ENCODE measurements around the gene LOC101059915.

Gene LOC101059915

GRCh38 chrX:71617742-71618141 lies 49.6 kb upstream of the LOC101059915 start:
- FAIRE-seq (no peak), ATAC-seq (peak; percentile 15), DNase-seq (ENCODE audit: low spot score) (no peak)
- ChIA-PET CTCF (ENCODE audit: low intra/inter-chr PET ratio, low total read pairs) (interaction anchor here (0.8 to 0.9 kb wide), 2 partner anchors 33 to 35 kb away, joined by 3 to 6 read pairs; no protein-coding TSS in a partner anchor), POLR2A (interaction anchor here (0.8 kb wide), 1 partner anchor 11 kb away, joined by 4 read pairs; no protein-coding TSS in a partner anchor)
- Histone ChIP-seq H3K79me2 (ENCODE audit: insufficient read depth, low read length) (no peaks in the 10 kb centered on the region), H3K9ac (ENCODE audit: insufficient read depth, low read depth, low read length) (peak overlapping the region; percentile 36; the same call in 1 of the 2 replicates), H2AFZ (ENCODE audit: low read length) (no peak overlapping the region), H3K27me3 (ENCODE audit: control insufficient read depth in 1 of 2, insufficient read depth in 2 of 2, low read length in 2 of 2) (no peaks in the 10 kb centered on the region), H3K4me1 (ENCODE audit: insufficient read depth, low read length) (peaks cover 15% of the 10 kb centered on the region), H3K27ac (ENCODE audit: extremely low read length, insufficient read depth, low read length) (no peak overlapping the region), H3K9me3 (ENCODE audit: low read length) (no peaks in the 10 kb centered on the region), H3K36me3 (replicated peaks in 1 of 2; ENCODE audit: control insufficient read depth in 1 of 2, insufficient read depth in 2 of 2, low read length in 2 of 2) (no peaks in the 10 kb centered on the region), H4K20me1 (ENCODE audit: insufficient read depth, low read length) (no peaks in the 10 kb centered on the region), H3K4me2 (ENCODE audit: low read depth, low read length) (peak overlapping the region; percentile 88), H3K4me3 (replicated peaks in 1 of 3; ENCODE audit: insufficient read depth in 1 of 3, low read depth in 2 of 3, low read length in 3 of 3) (peak overlapping the region; percentile 38 to 66 (median 45); a peak in 5 of 6 replicates)
- no TSS peak for BruUV-seq (replicated peaks)
- TF ChIP-seq ZNF782 (CRISPR knock-in tag; IDR thresholded peaks at IDR 0.05; ENCODE audit: borderline replicate concordance) (no peak), ZNF607 (CRISPR knock-in tag; IDR thresholded peaks at IDR 0.05; ENCODE audit: borderline replicate concordance) (no peak), RELA (CRISPR knock-in tag; IDR thresholded peaks at IDR 0.05) (no peak), ZNF446 (CRISPR knock-in tag; IDR thresholded peaks at IDR 0.05) (no peak), TFAP4 (IDR thresholded peaks at IDR 0.05; ENCODE audit: borderline replicate concordance, low read depth) (no peak), PATZ1 (CRISPR knock-in tag; IDR thresholded peaks at IDR 0.05) (no peak), ZMYM2 (CRISPR knock-in tag; IDR thresholded peaks at IDR 0.05) (no peak), ZBTB7B (CRISPR knock-in tag; IDR thresholded peaks at IDR 0.05) (no peak), ZNF597 (CRISPR knock-in tag; IDR thresholded peaks at IDR 0.05) (no peak), FUBP1 (CRISPR knock-in tag; IDR thresholded peaks at IDR 0.05; ENCODE audit: borderline replicate concordance) (no peak), SNAPC5 (CRISPR knock-in tag; IDR thresholded peaks at IDR 0.05; ENCODE audit: borderline replicate concordance) (no peak)
- 4% methylated on average over 7 of the region's 8 CpGs for WGBS (ENCODE audit: low lambda C conversion rate)
- in situ Hi-C loops (cut with HindIII; ENCODE audit: extremely low pct_ligation_motif_present, low pct_unique_long_range_greater_than_20kb) (no loop called here), intact Hi-C loops (cut with micrococcal nuclease; ENCODE audit: unreplicated experiment) (loop anchor here (2.0 kb wide), 1 partner anchor 33 kb away; no protein-coding TSS in a partner anchor)
